ENCODE results near the gene NEAT1. TPM values are rescaled to one million over a fixed set of nuclear protein-coding genes. Genes with fewer than 3 reads are reported as not detected.
A peak's percentile ranks its signal among the peaks of the same experiment; 100 is the strongest.

NEAT1 gene
- total and polyA plus RNA-seq, 9 of the 15 experiments (the other 6 are each of a cell fraction or from before 2014, with no cell fraction given), result 20.1 to 389 (median 62.8) TPM

GRCh38 chr11:65382033-65382803 lies 40.4 kb upstream of the NEAT1 start, which contains the start of gene SLC25A45 (continued):
- TF ChIP-seq MAFK (IDR thresholded peaks at IDR 0.05; ENCODE audit: low read length) (no peak), ZNF143 (CRISPR knock-in tag; IDR thresholded peaks at IDR 0.05) (no peak), ARID2 (IDR thresholded peaks at IDR 0.05) (peak; percentile 37; the same call in 1 of the 2 replicates), C11orf30 (IDR thresholded peaks at IDR 0.05; ENCODE audit: low read depth) (peak; percentile 60; the same call in 1 of the 2 replicates), PTRF (tag; IDR thresholded peaks at IDR 0.05) (no peak), NFE2 (IDR thresholded peaks at IDR 0.05; ENCODE audit: low read depth) (peak; percentile 69), ZNF785 (CRISPR knock-in tag; IDR thresholded peaks at IDR 0.05) (no peak), TBP (optimal IDR thresholded peaks at IDR 0.05; ENCODE audit: low read depth, low read length) (peak; percentile 62), PRPF4 (IDR thresholded peaks at IDR 0.05; ENCODE audit: insufficient read depth, low read depth, low read length, poor library complexity, severe bottlenecking) (no peak), PURB (CRISPR knock-in tag; IDR thresholded peaks at IDR 0.05; ENCODE audit: low read depth) (no peak), XRCC3 (IDR thresholded peaks at IDR 0.05) (no peak), ZNF511 (CRISPR knock-in tag; IDR thresholded peaks at IDR 0.05) (peak; percentile 96), MTA3 (IDR thresholded peaks at IDR 0.05; ENCODE audit: borderline replicate concordance) (peak; percentile 96), TAF15 (IDR thresholded peaks at IDR 0.05; ENCODE audit: low read depth, low read length) (no peak), KLF10 (CRISPR knock-in tag; IDR thresholded peaks at IDR 0.05) (no peak), ZNF146 (CRISPR knock-in tag; IDR thresholded peaks at IDR 0.05; ENCODE audit: unreplicated experiment) (no peak), ZNF263 (CRISPR knock-in tag; IDR thresholded peaks at IDR 0.05; ENCODE audit: borderline replicate concordance) (peak; percentile 89), TEAD4 (IDR thresholded peaks at IDR 0.05; ENCODE audit: low read length) (peak; percentile 66; the same call in 1 of the 2 replicates), TEAD4 (CRISPR knock-in tag; IDR thresholded peaks at IDR 0.05; ENCODE audit: borderline replicate concordance) (0 out of 2 replicates have a peak, but pooled peaks have one; percentile 38), FOSL1 (tag; conservative IDR thresholded peaks at IDR 0.05) (peak; percentile 100), CXXC5 (CRISPR knock-in tag; IDR thresholded peaks at IDR 0.05) (peak; percentile 91), ZNF445 (CRISPR knock-in tag; IDR thresholded peaks at IDR 0.05; ENCODE audit: low read depth) (no peak), ZNF395 (CRISPR knock-in tag; IDR thresholded peaks at IDR 0.05) (peak; percentile 97), CBX8 (IDR thresholded peaks at IDR 0.05; ENCODE audit: borderline replicate concordance, extremely low read depth, low read depth, low read length, poor library complexity, severe bottlenecking) (no peak), E2F1 (CRISPR knock-in tag; IDR thresholded peaks at IDR 0.05) (no peak)

Data from K562 (cell line).